H9 (cell line): ENCODE measurements around the gene KMT2C. TPM values are rescaled to one million over a fixed set of nuclear protein-coding genes. Genes with fewer than 3 reads are reported as not detected.
A peak's percentile ranks its signal among the peaks of the same experiment; 100 is the strongest.

ENCODE experiments used
- DNase-seq: peaks from one replicate; pipeline ENCODE4 v3.0.0-alpha.2; 2017
- H2AFZ ChIP-seq: one replicate; pipeline ENCODE4 v1.6.1; 2013; ENCODE audit warnings: mild to moderate bottlenecking, low read length, control low read depth, moderate library complexity
- H2AK5ac ChIP-seq: 2 replicates; pipeline ENCODE4 v1.6.1; 2013; ENCODE audit warnings: low read length, control low read depth, mixed read lengths; ENCODE audit not compliant: insufficient read length
- H2BK120ac ChIP-seq: one replicate; pipeline ENCODE4 v1.6.1; 2013; ENCODE audit warnings: low read depth, mild to moderate bottlenecking, low read length, control low read depth, inconsistent platforms; ENCODE audit not compliant: poor library complexity, severe bottlenecking
- H2BK12ac ChIP-seq: 2 replicates; pipeline ENCODE4 v1.6.1; 2013; ENCODE audit warnings: low read length, control low read depth, mixed read lengths, low read depth; ENCODE audit not compliant: insufficient read length
- H2BK15ac ChIP-seq: 2 replicates; pipeline ENCODE4 v1.6.1; 2013; ENCODE audit warnings: low read depth, low read length, control low read depth
- H2BK20ac ChIP-seq: one replicate; pipeline ENCODE4 v1.6.1; 2013; ENCODE audit warnings: low read depth, mild to moderate bottlenecking, low read length, control low read depth, inconsistent platforms; ENCODE audit not compliant: poor library complexity, severe bottlenecking
- H2BK5ac ChIP-seq: 2 replicates; pipeline ENCODE4 v1.6.1; 2013; ENCODE audit warnings: low read length, control low read depth, mixed read lengths; ENCODE audit not compliant: insufficient read length
- H3K14ac ChIP-seq: 2 replicates; pipeline ENCODE4 v1.6.1; 2013; ENCODE audit warnings: low read length, control low read depth; ENCODE audit not compliant: insufficient read depth
- H3K18ac ChIP-seq: 2 replicates; pipeline ENCODE4 v1.6.1; 2013; ENCODE audit warnings: low read depth, mild to moderate bottlenecking, mixed read lengths, low read length, control low read depth; ENCODE audit not compliant: insufficient read length
- H3K23ac ChIP-seq: 2 replicates; pipeline ENCODE4 v1.6.1; 2013; ENCODE audit warnings: low read length, control low read depth, mixed read lengths, low read depth; ENCODE audit not compliant: insufficient read length
- H3K23me2 ChIP-seq: 2 replicates; pipeline ENCODE4 v1.6.1; 2013; ENCODE audit warnings: low read depth, mild to moderate bottlenecking, mixed read lengths, low read length, control low read depth; ENCODE audit not compliant: insufficient read length, poor library complexity, severe bottlenecking
- H3K27ac ChIP-seq: 2 replicates; pipeline ENCODE4 v1.5.1; 2013; ENCODE audit warnings: low read length, control low read depth, mixed read lengths, low read depth; ENCODE audit not compliant: insufficient read length
- H3K27me3 ChIP-seq: 2 replicates; pipeline ENCODE4 v1.6.1; 2013; ENCODE audit warnings: low read length, control low read depth, inconsistent platforms; ENCODE audit not compliant: insufficient read depth
- H3K4ac ChIP-seq: 2 replicates; pipeline ENCODE4 v1.6.1; 2013; ENCODE audit warnings: low read depth, mild to moderate bottlenecking, control low read depth, inconsistent platforms, low read length, moderate library complexity
- H3K4me1 ChIP-seq: 2 replicates; pipeline ENCODE4 v1.6.1; 2013; ENCODE audit warnings: low read length, control low read depth, inconsistent platforms; ENCODE audit not compliant: insufficient read depth
- H3K4me2 ChIP-seq: 2 replicates; pipeline ENCODE4 v1.6.1; 2013; ENCODE audit warnings: low read length, control low read depth, mixed read lengths; ENCODE audit not compliant: insufficient read length, insufficient read depth
- H3K56ac ChIP-seq: 2 replicates; pipeline ENCODE4 v1.6.1; 2013; ENCODE audit warnings: low read depth, mild to moderate bottlenecking, mixed read lengths, low read length, control low read depth; ENCODE audit not compliant: insufficient read length
- H3K79me1 ChIP-seq: 2 replicates; pipeline ENCODE4 v1.6.1; 2013; ENCODE audit warnings: low read depth, mild to moderate bottlenecking, moderate library complexity, low read length, control low read depth, inconsistent platforms; ENCODE audit not compliant: insufficient read depth, poor library complexity, severe bottlenecking
- H3K79me2 ChIP-seq: 2 replicates; pipeline ENCODE4 v1.6.1; 2013; ENCODE audit warnings: low read length, control low read depth, inconsistent platforms; ENCODE audit not compliant: insufficient read depth
- H3K9ac ChIP-seq: 2 replicates; pipeline ENCODE4 v1.6.1; 2013; ENCODE audit warnings: low read length, control low read depth, mixed read lengths; ENCODE audit not compliant: insufficient read length; ENCODE audit errors: extremely low read depth
- H3K9me3 ChIP-seq: one replicate; pipeline ENCODE4 v1.6.1; 2013; ENCODE audit warnings: low read depth, low read length, inconsistent platforms; ENCODE audit not compliant: control insufficient read depth
- H3T11ph ChIP-seq: one replicate; pipeline ENCODE4 v1.6.1; 2013; ENCODE audit warnings: mild to moderate bottlenecking, low read length, control low read depth, inconsistent platforms
- H4K20me1 ChIP-seq: one replicate; pipeline ENCODE4 v1.6.1; 2013; ENCODE audit not compliant: control insufficient read depth, insufficient read length, insufficient read depth
- H4K5ac ChIP-seq: 2 replicates; pipeline ENCODE4 v1.6.1; 2013; ENCODE audit warnings: low read depth, mild to moderate bottlenecking, mixed read lengths, low read length, control low read depth; ENCODE audit not compliant: insufficient read length
- H4K8ac ChIP-seq: replicated peaks from 2 replicates; pipeline ENCODE4 v1.6.1; 2013; ENCODE audit warnings: low read length, control low read depth, mixed read lengths, low read depth; ENCODE audit not compliant: insufficient read length
- H4K91ac ChIP-seq: 2 replicates; pipeline ENCODE4 v1.6.1; 2013; ENCODE audit warnings: low read depth, mild to moderate bottlenecking, moderate library complexity, mixed read lengths, low read length, control low read depth; ENCODE audit not compliant: insufficient read length
- H3K27ac Mint-ChIP-seq, 3 experiments: 2 replicates in 2 of 3; 3 replicates in 1 of 3; pipeline ENCODE4 v1.8.0; 2020 to 2021; ENCODE audit warnings: mixed read lengths in 3 of 3, mild to moderate bottlenecking in 1 of 3, moderate library complexity in 1 of 3
- H3K27me3 Mint-ChIP-seq: 2 replicates; pipeline ENCODE4 v1.8.0; 2021; ENCODE audit warnings: low read depth, mild to moderate bottlenecking, moderate library complexity, mixed read lengths
- H3K36me3 Mint-ChIP-seq, 3 experiments: 2 replicates in 2 of 3; 3 replicates in 1 of 3; pipeline ENCODE4 v1.8.0; 2020 to 2021; ENCODE audit warnings: low read depth in 3 of 3, mixed read lengths in 3 of 3; ENCODE audit not compliant: insufficient read depth in 1 of 3
- H3K4me1 Mint-ChIP-seq, 2 experiments: 2 replicates each; pipeline ENCODE4 v1.8.0; 2020; ENCODE audit warnings: mixed read lengths in 2 of 2
- H3K4me3 Mint-ChIP-seq, 2 experiments: 2 replicates in 1 of 2; 3 replicates in 1 of 2; pipeline ENCODE4 v1.8.0; 2020 to 2021; ENCODE audit warnings: mild to moderate bottlenecking in 2 of 2, mixed read lengths in 2 of 2, moderate library complexity in 1 of 2
- H3K9me3 Mint-ChIP-seq, 2 experiments: 2 replicates in 1 of 2; 3 replicates in 1 of 2; pipeline ENCODE4 v1.8.0; 2020; ENCODE audit warnings: mild to moderate bottlenecking in 2 of 2, mixed read lengths in 2 of 2, moderate library complexity in 1 of 2
- WGBS: extraction: QIAGEN DNeasy Blood & Tissue Kit; methylation state at CpG from one replicate; pipeline ENCODE4 v1.1.7; 2013; ENCODE audit warnings: missing lambda C conversion rate, low lambda C conversion rate, mixed read lengths; ENCODE audit not compliant: insufficient read length; ENCODE audit errors: extremely low coverage; 5-methylcytosine and 5-hydroxymethylcytosine counted together
- total RNA-seq: library from RNA; stranded (reverse); gene quantifications from 2 replicates; pipeline ENCODE4 v1.2.1, GENCODE V29; 2021
- TF ChIP-seq, protein P1 (sequence below): fragments of 200-600 bp; sonication (generic); conservative IDR thresholded peaks from 3 replicates; pipeline ENCODE4 v1.8.0; 2021; ENCODE audit warnings: antibody characterized with exemption, mild to moderate bottlenecking

Gene KMT2C
- total RNA-seq, 1 experiment from 2014 or later = 32.2 TPM

DNA sequence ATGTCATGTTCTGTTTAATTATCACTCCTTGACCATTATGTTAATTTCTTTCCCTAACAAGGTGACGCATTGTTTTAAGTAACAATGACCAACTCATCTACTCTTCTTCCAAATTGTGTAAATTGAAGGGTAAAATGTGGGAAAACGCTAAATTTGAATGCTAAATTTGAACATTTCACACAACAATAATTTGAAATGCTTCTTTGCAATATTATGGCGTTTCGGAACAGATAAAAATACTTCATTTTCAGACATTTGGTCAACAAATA is 29.2 kb upstream of the KMT2C start:
- H3K36me3 Mint-ChIP-seq = peaks cover under 1 to 2% (median under 1%) of the 10 kb centered on the region in 3 experiments; a peak in 4 of 7 replicates
- H2AFZ ChIP-seq = no peak overlapping the region
- no peak overlapping the region for H4K5ac ChIP-seq
- no peak overlapping the region for H3K23ac ChIP-seq
- H3K27me3 Mint-ChIP-seq = no peaks in the 10 kb centered on the region; the same call in 1 of the 2 replicates
- H3K27ac ChIP-seq = no peak overlapping the region
- H3K4me1 Mint-ChIP-seq = peaks cover 14 to 16% of the 10 kb centered on the region in 2 experiments
- no peak overlapping the region for H3K4ac ChIP-seq
- no peak overlapping the region for H4K91ac ChIP-seq
- H2BK20ac ChIP-seq = no peak overlapping the region
- no peaks in the 10 kb centered on the region for H4K20me1 ChIP-seq
- H3K79me2 ChIP-seq = no peaks in the 10 kb centered on the region
- H2BK12ac ChIP-seq = no peak overlapping the region
- no peak overlapping the region for H2BK120ac ChIP-seq
- H4K8ac ChIP-seq = no peak overlapping the region
- H3K27ac Mint-ChIP-seq = 0 out of 7 replicates have a peak overlapping the region, but pooled peaks of 1 of the 3 experiments have one; percentile 57
- H3K23me2 ChIP-seq = peaks cover 5% of the 10 kb centered on the region
- no peak for DNase-seq
- H3K27me3 ChIP-seq = no peaks in the 10 kb centered on the region
- no peak overlapping the region for H3K9ac ChIP-seq
- no peak overlapping the region for H2BK5ac ChIP-seq
- peaks cover under 1 to 1% of the 10 kb centered on the region in 2 experiments; a peak in 4 of 5 replicates for H3K9me3 Mint-ChIP-seq
- H3K4me1 ChIP-seq = no peaks in the 10 kb centered on the region
- no CpG with 5 or more reads among the region's 4 CpGs for WGBS
- H3K4me3 Mint-ChIP-seq = peak overlapping the region; percentile 75 to 85
- peak overlapping the region; percentile 69 for H3K4me2 ChIP-seq
- H3K56ac ChIP-seq = no peak overlapping the region
- H2BK15ac ChIP-seq = no peak overlapping the region
- H3K9me3 ChIP-seq = no peaks in the 10 kb centered on the region
- H2AK5ac ChIP-seq = no peak overlapping the region
- no peak overlapping the region for H3K18ac ChIP-seq
- H3T11ph ChIP-seq = no peak overlapping the region
- TF ChIP-seq, protein P1, sequence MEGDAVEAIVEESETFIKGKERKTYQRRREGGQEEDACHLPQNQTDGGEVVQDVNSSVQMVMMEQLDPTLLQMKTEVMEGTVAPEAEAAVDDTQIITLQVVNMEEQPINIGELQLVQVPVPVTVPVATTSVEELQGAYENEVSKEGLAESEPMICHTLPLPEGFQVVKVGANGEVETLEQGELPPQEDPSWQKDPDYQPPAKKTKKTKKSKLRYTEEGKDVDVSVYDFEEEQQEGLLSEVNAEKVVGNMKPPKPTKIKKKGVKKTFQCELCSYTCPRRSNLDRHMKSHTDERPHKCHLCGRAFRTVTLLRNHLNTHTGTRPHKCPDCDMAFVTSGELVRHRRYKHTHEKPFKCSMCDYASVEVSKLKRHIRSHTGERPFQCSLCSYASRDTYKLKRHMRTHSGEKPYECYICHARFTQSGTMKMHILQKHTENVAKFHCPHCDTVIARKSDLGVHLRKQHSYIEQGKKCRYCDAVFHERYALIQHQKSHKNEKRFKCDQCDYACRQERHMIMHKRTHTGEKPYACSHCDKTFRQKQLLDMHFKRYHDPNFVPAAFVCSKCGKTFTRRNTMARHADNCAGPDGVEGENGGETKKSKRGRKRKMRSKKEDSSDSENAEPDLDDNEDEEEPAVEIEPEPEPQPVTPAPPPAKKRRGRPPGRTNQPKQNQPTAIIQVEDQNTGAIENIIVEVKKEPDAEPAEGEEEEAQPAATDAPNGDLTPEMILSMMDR = no peak
- no peak overlapping the region for H3K14ac ChIP-seq
- H3K79me1 ChIP-seq = no peaks in the 10 kb centered on the region
